H9 (cell line): Measurements from ENCODE around the gene PLEKHG3. TPM values are rescaled to one million over a fixed set of nuclear protein-coding genes. Genes with fewer than 3 reads are reported as not detected.
A peak's percentile ranks its signal among the peaks of the same experiment; 100 is the strongest.

Experiments used
- DNase-seq: peaks from one replicate; pipeline ENCODE4 v3.0.0-alpha.2; 2017
- H2AFZ ChIP-seq: one replicate; pipeline ENCODE4 v1.6.1; 2013; ENCODE audit warnings: mild to moderate bottlenecking, low read length, control low read depth, moderate library complexity
- H2AK5ac ChIP-seq: 2 replicates; pipeline ENCODE4 v1.6.1; 2013; ENCODE audit warnings: low read length, control low read depth, mixed read lengths; ENCODE audit not compliant: insufficient read length
- H2BK120ac ChIP-seq: one replicate; pipeline ENCODE4 v1.6.1; 2013; ENCODE audit warnings: low read depth, mild to moderate bottlenecking, low read length, control low read depth, inconsistent platforms; ENCODE audit not compliant: poor library complexity, severe bottlenecking
- H2BK12ac ChIP-seq: 2 replicates; pipeline ENCODE4 v1.6.1; 2013; ENCODE audit warnings: low read length, control low read depth, mixed read lengths, low read depth; ENCODE audit not compliant: insufficient read length
- H2BK15ac ChIP-seq: 2 replicates; pipeline ENCODE4 v1.6.1; 2013; ENCODE audit warnings: low read depth, low read length, control low read depth
- H2BK20ac ChIP-seq: one replicate; pipeline ENCODE4 v1.6.1; 2013; ENCODE audit warnings: low read depth, mild to moderate bottlenecking, low read length, control low read depth, inconsistent platforms; ENCODE audit not compliant: poor library complexity, severe bottlenecking
- H2BK5ac ChIP-seq: 2 replicates; pipeline ENCODE4 v1.6.1; 2013; ENCODE audit warnings: low read length, control low read depth, mixed read lengths; ENCODE audit not compliant: insufficient read length
- H3K14ac ChIP-seq: 2 replicates; pipeline ENCODE4 v1.6.1; 2013; ENCODE audit warnings: low read length, control low read depth; ENCODE audit not compliant: insufficient read depth
- H3K18ac ChIP-seq: 2 replicates; pipeline ENCODE4 v1.6.1; 2013; ENCODE audit warnings: low read depth, mild to moderate bottlenecking, mixed read lengths, low read length, control low read depth; ENCODE audit not compliant: insufficient read length
- H3K23ac ChIP-seq: 2 replicates; pipeline ENCODE4 v1.6.1; 2013; ENCODE audit warnings: low read length, control low read depth, mixed read lengths, low read depth; ENCODE audit not compliant: insufficient read length
- H3K23me2 ChIP-seq: 2 replicates; pipeline ENCODE4 v1.6.1; 2013; ENCODE audit warnings: low read depth, mild to moderate bottlenecking, mixed read lengths, low read length, control low read depth; ENCODE audit not compliant: insufficient read length, poor library complexity, severe bottlenecking
- H3K27ac ChIP-seq: 2 replicates; pipeline ENCODE4 v1.5.1; 2013; ENCODE audit warnings: low read length, control low read depth, mixed read lengths, low read depth; ENCODE audit not compliant: insufficient read length
- H3K27me3 ChIP-seq: 2 replicates; pipeline ENCODE4 v1.6.1; 2013; ENCODE audit warnings: low read length, control low read depth, inconsistent platforms; ENCODE audit not compliant: insufficient read depth
- H3K4ac ChIP-seq: 2 replicates; pipeline ENCODE4 v1.6.1; 2013; ENCODE audit warnings: low read depth, mild to moderate bottlenecking, control low read depth, inconsistent platforms, low read length, moderate library complexity
- H3K4me1 ChIP-seq: 2 replicates; pipeline ENCODE4 v1.6.1; 2013; ENCODE audit warnings: low read length, control low read depth, inconsistent platforms; ENCODE audit not compliant: insufficient read depth
- H3K4me2 ChIP-seq: 2 replicates; pipeline ENCODE4 v1.6.1; 2013; ENCODE audit warnings: low read length, control low read depth, mixed read lengths; ENCODE audit not compliant: insufficient read length, insufficient read depth
- H3K56ac ChIP-seq: 2 replicates; pipeline ENCODE4 v1.6.1; 2013; ENCODE audit warnings: low read depth, mild to moderate bottlenecking, mixed read lengths, low read length, control low read depth; ENCODE audit not compliant: insufficient read length
- H3K79me1 ChIP-seq: 2 replicates; pipeline ENCODE4 v1.6.1; 2013; ENCODE audit warnings: low read depth, mild to moderate bottlenecking, moderate library complexity, low read length, control low read depth, inconsistent platforms; ENCODE audit not compliant: insufficient read depth, poor library complexity, severe bottlenecking
- H3K79me2 ChIP-seq: 2 replicates; pipeline ENCODE4 v1.6.1; 2013; ENCODE audit warnings: low read length, control low read depth, inconsistent platforms; ENCODE audit not compliant: insufficient read depth
- H3K9ac ChIP-seq: 2 replicates; pipeline ENCODE4 v1.6.1; 2013; ENCODE audit warnings: low read length, control low read depth, mixed read lengths; ENCODE audit not compliant: insufficient read length; ENCODE audit errors: extremely low read depth
- H3K9me3 ChIP-seq: one replicate; pipeline ENCODE4 v1.6.1; 2013; ENCODE audit warnings: low read depth, low read length, inconsistent platforms; ENCODE audit not compliant: control insufficient read depth
- H3T11ph ChIP-seq: one replicate; pipeline ENCODE4 v1.6.1; 2013; ENCODE audit warnings: mild to moderate bottlenecking, low read length, control low read depth, inconsistent platforms
- H4K20me1 ChIP-seq: one replicate; pipeline ENCODE4 v1.6.1; 2013; ENCODE audit not compliant: control insufficient read depth, insufficient read length, insufficient read depth
- H4K5ac ChIP-seq: 2 replicates; pipeline ENCODE4 v1.6.1; 2013; ENCODE audit warnings: low read depth, mild to moderate bottlenecking, mixed read lengths, low read length, control low read depth; ENCODE audit not compliant: insufficient read length
- H4K8ac ChIP-seq: replicated peaks from 2 replicates; pipeline ENCODE4 v1.6.1; 2013; ENCODE audit warnings: low read length, control low read depth, mixed read lengths, low read depth; ENCODE audit not compliant: insufficient read length
- H4K91ac ChIP-seq: 2 replicates; pipeline ENCODE4 v1.6.1; 2013; ENCODE audit warnings: low read depth, mild to moderate bottlenecking, moderate library complexity, mixed read lengths, low read length, control low read depth; ENCODE audit not compliant: insufficient read length
- H3K27ac Mint-ChIP-seq, 3 experiments: 2 replicates in 2 of 3; 3 replicates in 1 of 3; pipeline ENCODE4 v1.8.0; 2020 to 2021; ENCODE audit warnings: mixed read lengths in 3 of 3, mild to moderate bottlenecking in 1 of 3, moderate library complexity in 1 of 3
- H3K27me3 Mint-ChIP-seq: 2 replicates; pipeline ENCODE4 v1.8.0; 2021; ENCODE audit warnings: low read depth, mild to moderate bottlenecking, moderate library complexity, mixed read lengths
- H3K36me3 Mint-ChIP-seq, 3 experiments: 2 replicates in 2 of 3; 3 replicates in 1 of 3; pipeline ENCODE4 v1.8.0; 2020 to 2021; ENCODE audit warnings: low read depth in 3 of 3, mixed read lengths in 3 of 3; ENCODE audit not compliant: insufficient read depth in 1 of 3
- H3K4me1 Mint-ChIP-seq, 2 experiments: 2 replicates each; pipeline ENCODE4 v1.8.0; 2020; ENCODE audit warnings: mixed read lengths in 2 of 2
- H3K4me3 Mint-ChIP-seq, 2 experiments: 2 replicates in 1 of 2; 3 replicates in 1 of 2; pipeline ENCODE4 v1.8.0; 2020 to 2021; ENCODE audit warnings: mild to moderate bottlenecking in 2 of 2, mixed read lengths in 2 of 2, moderate library complexity in 1 of 2
- H3K9me3 Mint-ChIP-seq, 2 experiments: 2 replicates in 1 of 2; 3 replicates in 1 of 2; pipeline ENCODE4 v1.8.0; 2020; ENCODE audit warnings: mild to moderate bottlenecking in 2 of 2, mixed read lengths in 2 of 2, moderate library complexity in 1 of 2
- CTCF ChIP-seq: fragments of 200-600 bp; sonication (generic); conservative IDR thresholded peaks from 3 replicates; pipeline ENCODE4 v1.8.0; 2021; ENCODE audit warnings: antibody characterized with exemption, mild to moderate bottlenecking
- WGBS: extraction: QIAGEN DNeasy Blood & Tissue Kit; methylation state at CpG from one replicate; pipeline ENCODE4 v1.1.7; 2013; ENCODE audit warnings: missing lambda C conversion rate, low lambda C conversion rate, mixed read lengths; ENCODE audit not compliant: insufficient read length; ENCODE audit errors: extremely low coverage; 5-methylcytosine and 5-hydroxymethylcytosine counted together
- total RNA-seq: library from RNA; stranded (reverse); gene quantifications from 2 replicates; pipeline ENCODE4 v1.2.1, GENCODE V29; 2021

Gene PLEKHG3
- total RNA-seq, 1 experiment from 2014 or later = 48.5 TPM

DNA sequence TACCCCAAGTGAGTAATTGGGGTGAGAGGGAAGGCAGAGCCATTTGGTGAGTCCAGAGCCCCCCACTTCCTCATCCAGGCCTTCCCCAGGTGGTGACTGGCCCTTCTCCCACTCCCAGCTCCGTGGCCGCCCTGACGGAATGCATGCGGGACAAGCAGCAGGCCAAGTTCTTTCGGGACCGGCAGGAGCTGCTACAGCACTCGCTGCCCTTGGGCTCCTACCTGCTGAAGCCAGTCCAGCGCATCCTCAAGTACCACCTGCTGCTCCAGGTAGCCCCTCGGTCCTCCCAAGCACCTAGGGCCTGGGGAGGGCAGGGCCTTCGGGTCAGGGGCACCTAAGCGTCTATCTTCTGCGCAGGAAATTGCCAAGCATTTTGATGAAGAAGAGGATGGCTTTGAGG lies 26.5 kb downstream of the PLEKHG3 start:
- no peak for DNase-seq
- H3K27me3 Mint-ChIP-seq = no peaks in the 10 kb centered on the region
- no peak overlapping the region for H3K4me3 Mint-ChIP-seq
- no peak overlapping the region for H2BK20ac ChIP-seq
- H3K23ac ChIP-seq = no peak overlapping the region
- H3K79me1 ChIP-seq = peaks cover 2% of the 10 kb centered on the region
- H3K9ac ChIP-seq = no peak overlapping the region
- no peak overlapping the region for H2AK5ac ChIP-seq
- H2BK12ac ChIP-seq = no peak overlapping the region
- no peak overlapping the region for H2BK15ac ChIP-seq
- H2BK5ac ChIP-seq = no peak overlapping the region
- no peak overlapping the region for H3T11ph ChIP-seq
- no peak overlapping the region for H2BK120ac ChIP-seq
- H4K8ac ChIP-seq = no peak overlapping the region
- no peaks in the 10 kb centered on the region for H3K79me2 ChIP-seq
- H3K18ac ChIP-seq = no peak overlapping the region
- H3K9me3 ChIP-seq = no peaks in the 10 kb centered on the region
- H3K4me2 ChIP-seq = no peak overlapping the region
- H3K4me1 Mint-ChIP-seq = peaks cover 29% of the 10 kb centered on the region in 2 experiments
- H3K14ac ChIP-seq = no peak overlapping the region
- no peaks in the 10 kb centered on the region for H3K27me3 ChIP-seq
- no peaks in the 10 kb centered on the region for H3K23me2 ChIP-seq
- no peak overlapping the region for H4K5ac ChIP-seq
- H4K20me1 ChIP-seq = no peaks in the 10 kb centered on the region
- H3K9me3 Mint-ChIP-seq = no peaks in the 10 kb centered on the region
- no peak overlapping the region for H4K91ac ChIP-seq
- no peak overlapping the region for H2AFZ ChIP-seq
- WGBS = no CpG with 5 or more reads among the region's 12 CpGs
- TF ChIP-seq CTCF = no peak
- H3K27ac ChIP-seq = no peak overlapping the region
- no peak overlapping the region for H3K4ac ChIP-seq
- peak overlapping the region in 1 of 3 experiments; percentile 67; a peak in 1 of 7 replicates for H3K27ac Mint-ChIP-seq
- no peak overlapping the region for H3K56ac ChIP-seq
- peaks cover 33 to 64% (median 62%) of the 10 kb centered on the region in 3 experiments; a peak in 6 of 7 replicates for H3K36me3 Mint-ChIP-seq
- peaks cover 6% of the 10 kb centered on the region; the same call in 1 of the 2 replicates for H3K4me1 ChIP-seq
